ENCODE measurements around the gene CNOT1. TPM values are rescaled to one million over a fixed set of nuclear protein-coding genes. Genes with fewer than 3 reads are reported as not detected.
A peak's percentile ranks its signal among the peaks of the same experiment; 100 is the strongest.

The CNOT1 gene
- total and polyA plus RNA-seq, 10 of the 15 experiments (the other 5 are each of a cell fraction or from before 2014, with no cell fraction given): 101 to 246 (median 175) TPM

- no peaks in the 10 kb centered on the region for H3K4me1 ChIP-seq (ENCODE audit: control insufficient read depth, insufficient read depth, low read length)
- no peaks in the 10 kb centered on the region for H3K36me3 ChIP-seq (ENCODE audit: control insufficient read depth in 2 of 2, insufficient read depth in 2 of 2, low read length in 1 of 2)
- ATAC-seq (no peak), DNase-seq (ENCODE audit: low read depth, low spot score) (no peak), FAIRE-seq (no peak)
- intact Hi-C loops (cut with micrococcal nuclease; ENCODE audit: unreplicated experiment): no loop called here
- no TSS peak for BruUV-seq (replicated peaks)
- in situ Hi-C loops (cut with MboI): loop anchor here (25.0 kb wide), 1 partner anchor 230 kb away; the partner anchor contains the start of gene GOT2
- no peak overlapping the region for H3K4me2 ChIP-seq (ENCODE audit: control insufficient read depth, insufficient read depth)
- no peak overlapping the region for H3K27ac ChIP-seq (ENCODE audit: control insufficient read depth, insufficient read depth)
- no peaks in the 10 kb centered on the region for H3K79me2 ChIP-seq (ENCODE audit: control insufficient read depth, insufficient read depth, low read length)
- no peak overlapping the region for H3K4me3 ChIP-seq
- no peaks in the 10 kb centered on the region for H3K27me3 ChIP-seq (replicated peaks in 1 of 2; ENCODE audit: control insufficient read depth in 2 of 2, insufficient read depth in 2 of 2, low read length in 1 of 2)
- H3K9ac ChIP-seq (ENCODE audit: control insufficient read depth, insufficient read depth, low read length): no peak overlapping the region
- peak; percentile 28; the same call in 1 of the 2 replicates for TF ChIP-seq SPI1 (IDR thresholded peaks at IDR 0.05; ENCODE audit: borderline replicate concordance, insufficient read depth, low read depth, low read length)
- TF ChIP-seq ZBTB40 (IDR thresholded peaks at IDR 0.05; ENCODE audit: borderline replicate concordance): no peak
- POLR2A ChIA-PET: no interaction called here
- CTCF ChIA-PET: no interaction called here
- WGBS (ENCODE audit: insufficient coverage, insufficient replicate concordance, low lambda C conversion rate, missing lambda C conversion rate): 46% methylated on average over 15 of the region's 15 CpGs
- H3K9me3 ChIP-seq (replicated peaks; ENCODE audit: control insufficient read depth, insufficient read depth, low read length): no peaks in the 10 kb centered on the region
- RAD21 ChIA-PET (ENCODE audit: unreplicated experiment): no interaction called here
- no peak overlapping the region for H2AFZ ChIP-seq (ENCODE audit: control insufficient read depth, low read depth, low read length)
- SMC1A ChIA-PET (ENCODE audit: uncharacterized antibody, unreplicated experiment): no interaction called here
- no peaks in the 10 kb centered on the region for H4K20me1 ChIP-seq (ENCODE audit: control insufficient read depth, insufficient read depth)
These were observed 122.2 kb downstream of the CNOT1 start for GRCh38 chr16:58507195-58507962.
